NCI-H2196 (cell line): Measurements from ENCODE around the gene GASK1A.

ENCODE experiments used
- DNase-seq: peaks from one replicate; lab custom pipeline; 2025; ENCODE audit not compliant: unreplicated experiment; lab: John Stamatoyannopoulos, UW

The GASK1A gene

GRCh38 chr3:43013256-43013655 is 34.1 kb downstream of the GASK1A start:
- DNase-seq, result no peak

DNA sequence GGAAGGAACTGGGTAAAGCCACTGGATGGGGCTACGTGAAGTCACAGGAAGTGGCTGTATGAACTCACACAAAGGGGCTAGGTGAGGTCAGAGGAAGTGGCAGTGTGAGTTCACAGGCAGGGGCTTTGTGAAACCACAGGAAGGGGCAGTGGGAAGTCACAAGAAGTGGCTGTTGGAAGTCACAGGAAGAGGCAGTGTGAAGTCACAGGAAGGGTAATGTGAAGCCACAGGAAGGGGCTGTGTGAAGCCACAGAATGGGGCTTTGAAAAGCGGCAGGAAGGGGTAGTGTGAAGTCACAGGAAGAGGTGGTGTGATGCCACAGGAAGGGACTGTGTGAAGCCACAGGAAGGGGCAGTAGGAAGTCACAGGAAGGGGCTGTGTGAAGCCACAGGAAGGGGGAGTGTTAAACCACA is 34.6 kb downstream of the GASK1A start:
- no peak for DNase-seq

GRCh38 chr3:43014241-43014640 is 35.1 kb downstream of the GASK1A start:
- DNase-seq, result no peak

GRCh38 chr3:43014956-43015355 is 35.8 kb downstream of the GASK1A start:
- no peak for DNase-seq

- DNase-seq, result no peak
These were observed 36.5 kb downstream of the GASK1A start for GRCh38 chr3:43015572-43015971.

DNA sequence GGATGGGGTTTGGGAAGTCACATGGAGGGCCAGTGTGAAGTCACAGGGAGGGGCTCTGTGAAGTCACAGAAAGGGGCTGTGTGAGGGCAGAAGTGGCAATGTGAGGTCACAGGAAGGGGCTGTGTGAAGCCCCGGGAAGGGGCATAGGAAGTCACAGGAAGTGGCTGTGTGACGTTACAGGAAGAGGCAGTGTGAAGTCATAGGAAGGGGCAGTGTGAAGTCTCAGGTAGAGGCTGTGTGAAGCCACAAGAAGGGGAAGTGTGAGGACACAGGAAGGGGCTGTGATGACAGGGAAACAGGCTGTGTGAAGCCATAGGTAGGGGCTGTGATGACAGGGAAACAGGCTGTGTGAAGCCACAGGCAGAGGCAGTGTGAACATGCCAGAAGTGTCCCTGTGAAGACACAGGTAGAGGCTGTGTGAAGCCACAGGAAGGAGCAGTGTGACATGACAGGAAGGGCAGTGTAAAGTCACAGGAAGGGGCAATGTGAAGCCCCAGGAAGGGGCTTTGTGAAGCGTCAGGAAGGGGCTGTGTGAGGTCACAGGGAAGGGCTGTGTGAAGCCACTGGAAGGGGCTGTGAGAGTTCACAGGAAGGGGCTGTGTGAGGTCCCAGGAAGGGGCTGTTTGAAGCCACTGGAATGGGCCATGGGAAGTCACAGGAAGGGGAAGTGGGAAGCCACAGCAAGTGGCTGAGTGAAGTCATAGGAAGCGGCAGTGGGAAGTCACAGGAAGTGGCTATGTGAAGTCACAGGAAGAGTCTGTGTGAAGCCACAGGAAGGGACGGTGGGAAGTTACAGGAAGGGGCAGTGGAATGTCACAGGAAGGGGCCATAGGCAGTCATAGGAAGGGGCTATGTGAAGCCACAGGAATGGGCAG is 37.1 kb downstream of the GASK1A start:
- no peak for DNase-seq

- no peak for DNase-seq
These were observed 37.9 kb downstream of the GASK1A start for GRCh38 chr3:43017004-43017403.

GRCh38 chr3:43017593-43018195 is 38.6 kb downstream of the GASK1A start:
- DNase-seq, result no peak

- no peak for DNase-seq
These were observed 39.1 kb downstream of the GASK1A start for GRCh38 chr3:43018246-43018645.

DNA sequence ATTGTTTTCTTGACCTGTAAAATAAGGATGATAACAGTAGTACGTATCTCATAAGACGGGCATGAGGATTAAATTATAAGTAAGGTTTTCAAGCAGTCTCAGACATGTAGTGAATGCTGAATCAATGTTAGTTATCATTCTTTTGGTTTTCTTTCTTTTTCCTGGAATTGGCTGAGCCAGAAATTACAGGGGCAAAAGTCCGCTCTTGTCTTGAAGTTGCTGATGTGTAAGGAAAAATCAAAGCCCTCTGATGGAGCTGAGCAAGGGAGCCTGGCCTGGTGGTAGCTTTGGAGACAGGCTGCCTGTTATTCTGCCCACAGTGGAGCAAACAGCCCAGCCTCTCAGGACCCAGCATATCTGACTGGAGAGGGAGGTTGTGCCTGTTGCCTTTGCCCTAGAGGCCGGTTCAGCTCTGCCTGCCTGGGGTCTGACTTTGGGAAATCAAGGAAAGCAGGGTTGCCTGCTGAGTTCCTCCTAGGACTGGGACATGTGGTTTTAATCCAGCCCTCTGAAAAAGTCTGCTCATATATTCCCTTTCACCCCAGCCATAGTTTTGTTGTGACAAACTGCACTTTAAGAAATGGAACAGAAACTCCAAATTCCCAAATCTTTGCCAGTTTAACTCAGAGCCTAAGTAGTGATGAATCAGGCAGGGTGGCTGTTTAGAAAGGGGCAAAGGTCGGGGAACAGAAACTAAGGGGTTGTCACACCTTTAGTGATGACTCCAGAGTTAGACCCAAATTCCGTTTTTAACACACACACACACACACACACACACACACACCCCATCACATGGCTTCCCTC is 40.1 kb downstream of the GASK1A start:
- no peak for DNase-seq

- no peak for DNase-seq
These were observed 40.7 kb downstream of the GASK1A start for GRCh38 chr3:43019826-43020225.

DNA sequence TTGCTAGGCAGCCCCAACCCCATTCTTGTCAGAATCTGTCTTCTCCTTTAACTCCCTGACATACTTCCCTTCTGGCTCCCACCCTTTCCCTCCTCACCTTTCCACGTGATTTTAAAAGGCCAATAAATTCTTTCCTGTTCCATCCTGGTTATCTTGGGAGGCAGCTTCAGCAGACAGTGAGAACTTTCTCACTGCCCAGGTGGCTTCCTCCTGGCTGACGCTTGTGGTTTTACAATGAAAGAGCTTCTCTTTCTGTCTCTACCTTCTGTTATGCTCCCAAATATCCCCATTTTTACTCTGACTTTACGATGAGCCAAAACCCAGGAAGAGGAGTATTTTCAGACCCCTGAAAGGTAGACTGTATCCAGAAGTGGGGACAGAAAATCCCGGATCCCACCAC is 42.1 kb downstream of the GASK1A start:
- DNase-seq, result no peak

GRCh38 chr3:43022121-43022520 is 43.0 kb downstream of the GASK1A start:
- no peak for DNase-seq

DNA sequence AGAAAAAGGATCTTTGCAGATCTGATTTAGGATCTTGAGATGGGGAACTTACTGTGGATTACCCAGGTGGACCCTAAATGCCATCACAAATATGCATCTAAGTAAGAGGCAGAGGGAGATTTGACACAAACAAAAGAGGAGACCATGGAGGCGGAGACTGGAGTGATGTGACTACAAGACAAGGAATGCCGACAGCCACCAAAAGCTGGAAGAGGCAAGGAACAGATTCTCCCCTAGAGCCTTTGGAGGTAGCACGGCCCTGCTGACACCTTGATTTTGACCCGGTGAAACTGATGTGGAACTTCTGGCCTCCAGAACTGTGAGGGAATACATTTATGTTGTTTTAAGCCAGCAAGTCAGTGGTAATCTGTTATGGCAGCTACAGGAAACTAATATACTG is 44.0 kb downstream of the GASK1A start:
- DNase-seq, result no peak

DNA sequence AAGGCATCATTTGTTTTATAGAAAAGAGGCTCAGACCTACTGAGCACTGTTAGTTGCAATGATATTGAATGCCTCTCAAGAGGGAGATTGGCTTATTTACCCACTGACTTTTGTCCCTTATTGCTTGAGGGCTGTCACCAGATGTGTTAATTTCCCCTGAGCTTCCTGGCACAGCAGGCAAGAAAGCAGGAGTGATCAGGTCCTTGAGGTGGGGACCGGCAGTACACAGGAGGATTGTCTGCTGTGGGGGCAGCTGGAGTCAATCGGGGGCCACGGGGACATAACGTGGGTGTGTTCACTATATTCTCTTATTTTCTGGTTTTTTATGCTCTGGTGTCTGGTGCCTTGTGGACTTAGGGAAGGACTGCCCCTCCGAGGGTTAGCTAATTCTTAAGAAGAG is 44.6 kb downstream of the GASK1A start:
- DNase-seq, result no peak

DNA sequence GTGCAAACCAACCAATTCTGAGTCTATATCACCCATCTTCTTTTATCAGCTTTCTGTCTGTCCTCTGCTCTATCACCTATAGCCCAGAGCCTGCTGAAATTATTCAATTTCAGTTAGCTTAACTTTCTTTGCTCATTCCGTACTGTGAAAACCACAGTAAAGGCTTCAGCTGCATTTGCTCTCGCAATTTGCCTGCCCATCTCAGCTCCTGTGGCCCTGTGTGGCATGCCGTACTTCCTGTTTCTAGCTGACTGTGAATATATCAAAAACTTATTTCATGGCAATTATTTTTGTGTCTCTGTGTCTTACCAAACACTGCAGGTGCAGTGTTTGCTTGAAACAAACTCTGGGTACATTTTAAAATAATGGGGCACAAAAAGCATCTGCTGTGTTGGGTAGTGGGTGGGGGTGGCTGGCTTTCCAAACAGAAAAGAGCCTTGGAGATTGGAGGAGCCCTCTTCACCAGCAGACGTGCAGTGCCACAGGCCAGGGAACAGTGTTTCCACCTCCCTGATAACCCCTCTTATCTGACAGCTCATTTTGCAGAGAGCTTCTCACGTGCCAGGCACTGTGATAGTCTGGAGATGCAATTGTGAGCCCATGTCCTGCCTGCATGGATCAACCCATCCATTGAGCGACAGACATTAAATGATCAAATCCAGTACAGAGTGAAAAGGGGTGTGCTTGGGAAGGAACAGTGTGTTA is 45.2 kb downstream of the GASK1A start:
- no peak for DNase-seq

DNA sequence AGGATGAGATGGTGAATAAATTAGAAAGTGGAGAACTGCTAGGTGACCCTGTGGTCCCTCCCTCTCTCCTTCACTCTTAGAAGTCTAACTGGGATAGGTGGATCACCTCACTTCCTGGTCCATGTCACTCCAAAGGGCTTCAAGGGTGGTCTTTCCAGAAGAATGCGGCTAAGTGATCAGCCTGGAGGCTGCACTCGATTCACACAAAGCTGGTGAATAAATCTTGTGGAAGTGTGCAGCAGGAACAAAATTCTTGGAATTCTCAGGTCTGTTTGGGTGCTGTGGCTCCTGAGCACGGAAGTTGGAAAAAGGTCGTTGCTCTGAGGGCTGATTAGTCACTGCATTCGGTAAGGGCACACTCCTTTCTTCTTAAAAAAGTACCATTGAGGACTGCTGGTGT is 46.3 kb downstream of the GASK1A start:
- no peak for DNase-seq

GRCh38 chr3:43028001-43028400 is 48.9 kb downstream of the GASK1A start:
- no peak for DNase-seq

DNA sequence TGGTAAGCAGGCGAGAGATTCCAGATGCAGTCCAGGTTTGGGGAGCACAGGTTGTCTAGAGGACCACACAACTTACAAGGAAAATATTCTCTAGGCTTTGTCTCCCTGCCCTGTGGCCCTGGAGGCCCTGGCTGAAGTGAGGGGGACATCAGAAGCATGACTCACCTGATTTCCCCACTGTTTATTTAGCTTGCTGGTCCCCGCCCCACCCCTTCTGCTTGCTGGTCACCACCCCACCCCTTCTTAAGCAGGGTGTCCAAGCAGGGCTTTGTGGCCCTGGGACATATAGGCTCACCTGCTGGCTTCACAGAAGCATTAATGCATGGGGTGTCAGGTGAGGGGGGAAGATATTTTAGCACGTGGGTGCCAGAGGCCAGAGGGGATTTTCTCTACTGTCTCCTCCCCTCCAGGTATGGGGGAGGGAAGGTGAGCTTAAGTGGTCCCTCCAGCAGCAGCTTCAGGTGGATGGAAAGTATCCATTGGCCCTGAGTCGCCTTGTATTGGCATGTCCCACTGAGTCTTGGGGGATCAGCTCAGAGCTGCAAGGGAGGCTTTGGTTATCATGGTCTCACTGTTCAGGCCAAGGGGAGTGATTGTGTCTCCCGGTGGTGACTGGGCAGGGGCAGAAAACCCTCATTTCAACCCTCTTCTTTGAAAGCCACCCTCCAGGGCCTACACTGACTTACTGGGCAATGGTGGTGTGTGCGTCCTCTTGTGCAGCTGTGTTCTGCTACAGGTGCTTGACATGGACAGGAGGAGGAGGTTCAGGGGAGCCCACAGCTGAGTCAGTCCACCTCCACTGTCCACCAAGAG is 49.8 kb downstream of the GASK1A start:
- DNase-seq, result no peak

DNA sequence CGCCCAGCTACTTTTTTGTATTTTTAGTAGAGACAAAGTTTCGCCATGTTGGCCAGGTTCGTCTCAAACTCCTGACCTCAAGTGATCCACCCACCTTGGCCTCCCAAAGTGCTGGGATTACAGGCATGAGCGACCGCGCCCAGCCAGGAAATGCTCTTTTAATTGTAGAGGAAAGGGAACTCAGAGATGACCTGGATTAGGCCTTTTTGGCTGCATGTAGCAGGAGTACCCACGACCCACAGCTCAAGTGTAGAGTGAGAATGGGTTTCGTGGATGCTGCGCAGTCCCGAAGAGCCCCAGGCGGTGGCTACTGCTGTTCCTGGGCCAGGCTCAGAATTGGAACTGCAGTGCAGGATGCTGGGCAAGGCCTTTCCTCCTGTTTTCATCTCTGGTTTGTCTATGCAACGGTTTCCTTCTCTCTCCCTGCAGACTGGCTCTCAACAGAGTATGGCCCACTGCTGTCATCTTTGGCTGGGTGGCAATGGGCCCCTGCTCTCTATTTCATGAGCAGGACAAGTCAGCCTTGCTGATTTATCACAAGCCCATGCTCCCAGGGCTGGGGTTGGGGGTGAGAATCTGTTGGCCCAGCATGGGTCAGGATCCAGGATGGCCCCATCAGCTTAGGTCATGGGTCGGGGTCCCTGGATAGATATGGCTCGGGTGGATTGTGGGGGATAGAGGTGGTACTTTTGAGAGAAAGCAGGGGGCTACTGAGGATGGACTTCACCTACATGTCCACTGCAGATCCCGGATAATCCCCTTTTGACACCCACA is 51.2 kb downstream of the GASK1A start:
- DNase-seq, result no peak
